SK-N-SH treated with all-trans-retinoic acid at 6 μM for 48 hours (cell line): ENCODE results near the gene ANK3.
A peak's percentile ranks its signal among the peaks of the same experiment; 100 is the strongest.

Experiments
- ATAC-seq: fragments of 200-7000 bp; cut with Tn5 transposase; 3 replicates; pipeline ENCODE4 v1.9.1; 2020; ENCODE audit warnings: mild to moderate bottlenecking, moderate library complexity
- ARNTL ChIP-seq: fragments of 450-650 bp; formaldehyde crosslinking; IDR thresholded peaks from 2 replicates; pipeline ENCODE4 v1.5.0; 2020; ENCODE audit warnings: low read depth, mild to moderate bottlenecking, moderate library complexity, borderline replicate concordance
- BACH2 ChIP-seq: fragments of 250-450 bp; sonication (Bioruptor Pico); IDR thresholded peaks from 2 replicates; pipeline ENCODE4 v1.9.0; 2021; ENCODE audit warnings: mild to moderate bottlenecking, borderline replicate concordance
- CREB5 ChIP-seq: fragments of 250-450 bp; sonication (Bioruptor Pico); IDR thresholded peaks from 2 replicates; pipeline ENCODE4 v1.5.1; 2020; ENCODE audit warnings: low read depth, mild to moderate bottlenecking, moderate library complexity
- CSDC2 ChIP-seq: fragments of 250-450 bp; sonication (Bioruptor Pico); IDR thresholded peaks from 2 replicates; pipeline ENCODE4 v1.5.0; 2020; ENCODE audit warnings: mild to moderate bottlenecking, moderate library complexity
- ESRRG ChIP-seq: fragments of 250-450 bp; sonication (Bioruptor Pico); IDR thresholded peaks from 2 replicates; pipeline ENCODE4 v1.6.1; 2021; ENCODE audit warnings: mild to moderate bottlenecking
- GLIS3 ChIP-seq: fragments of 250-450 bp; sonication (Bioruptor Pico); IDR thresholded peaks from 2 replicates; pipeline ENCODE4 v1.5.0; 2020; ENCODE audit warnings: mild to moderate bottlenecking, moderate library complexity
- ISL1 ChIP-seq: fragments of 250-450 bp; sonication (Bioruptor Pico); IDR thresholded peaks from 2 replicates; pipeline ENCODE4 v2.1.2; 2022; ENCODE audit warnings: mild to moderate bottlenecking, moderate library complexity
- OSR1 ChIP-seq: fragments of 250-450 bp; sonication (Bioruptor Pico); IDR thresholded peaks from 2 replicates; pipeline ENCODE4 v1.8.0; 2022; ENCODE audit warnings: moderate library complexity, mild to moderate bottlenecking, inconsistent platforms
- PATZ1 ChIP-seq: fragments of 250-450 bp; sonication (Bioruptor Pico); IDR thresholded peaks from 2 replicates; pipeline ENCODE4 v1.8.0; 2020; ENCODE audit warnings: mild to moderate bottlenecking, moderate library complexity, borderline replicate concordance
- POU6F1 ChIP-seq: fragments of 250-450 bp; sonication (Bioruptor Pico); IDR thresholded peaks from 2 replicates; pipeline ENCODE4 v1.8.0; 2021; ENCODE audit warnings: low read depth, mild to moderate bottlenecking, moderate library complexity, borderline replicate concordance
- PPARA ChIP-seq: fragments of 250-450 bp; sonication (Bioruptor Pico); IDR thresholded peaks from 2 replicates; pipeline ENCODE4 v1.5.0; 2020; ENCODE audit warnings: mild to moderate bottlenecking, borderline replicate concordance
- RARB ChIP-seq: fragments of 250-450 bp; sonication (Bioruptor Pico); IDR thresholded peaks from 2 replicates; pipeline ENCODE4 v1.8.0; 2021; ENCODE audit warnings: mild to moderate bottlenecking, moderate library complexity
- SNAI2 ChIP-seq: fragments of 250-450 bp; sonication (Bioruptor Pico); IDR thresholded peaks from 2 replicates; pipeline ENCODE4 v1.5.0; 2020; ENCODE audit warnings: mild to moderate bottlenecking, moderate library complexity
- TCF4 ChIP-seq: fragments of 250-450 bp; sonication (Bioruptor Pico); IDR thresholded peaks from 2 replicates; pipeline ENCODE4 v1.8.0; 2021; ENCODE audit warnings: mild to moderate bottlenecking, moderate library complexity, borderline replicate concordance
- TOX ChIP-seq: fragments of 250-450 bp; sonication (Bioruptor Pico); IDR thresholded peaks from 2 replicates; pipeline ENCODE4 v1.8.0; 2021; ENCODE audit warnings: mild to moderate bottlenecking, moderate library complexity, borderline replicate concordance
- TSHZ2 ChIP-seq: fragments of 250-450 bp; sonication (Bioruptor Pico); IDR thresholded peaks from 2 replicates; pipeline ENCODE4 v1.5.0; 2020; ENCODE audit warnings: mild to moderate bottlenecking, moderate library complexity
- ZC3H10 ChIP-seq: fragments of 250-450 bp; sonication (Bioruptor Pico); IDR thresholded peaks from 2 replicates; pipeline ENCODE4 v1.5.1; 2021; ENCODE audit warnings: mild to moderate bottlenecking, moderate library complexity
- ZFP3 ChIP-seq: fragments of 250-450 bp; sonication (Bioruptor Pico); IDR thresholded peaks from 2 replicates; pipeline ENCODE4 v1.5.0; 2020; ENCODE audit warnings: mild to moderate bottlenecking, moderate library complexity
- ZFP30 ChIP-seq: fragments of 450-650 bp; formaldehyde crosslinking; IDR thresholded peaks from 2 replicates; pipeline ENCODE4 v1.5.0; 2022; ENCODE audit warnings: mild to moderate bottlenecking, moderate library complexity
- ZNF70 ChIP-seq: fragments of 450-650 bp; formaldehyde crosslinking; IDR thresholded peaks from 2 replicates; pipeline ENCODE4 v1.5.0; 2020; ENCODE audit warnings: mild to moderate bottlenecking, moderate library complexity

Gene ANK3

GRCh38 chr10:60427148-60427547, 37.5 kb upstream of the ANK3 start:
- TF ChIP-seq ZC3H10 (CRISPR knock-in tag) = peak; percentile 65; the same call in 1 of the 2 replicates
- TF ChIP-seq OSR1 = no peak
- no peak for ATAC-seq

- ATAC-seq = peak; percentile 45
- TF ChIP-seq POU6F1 (CRISPR knock-in tag) = no peak
- TF ChIP-seq ARNTL (CRISPR knock-in tag) = no peak
- TF ChIP-seq ESRRG (CRISPR knock-in tag) = no peak
- peak; percentile 93; the same call in 1 of the 2 replicates for TF ChIP-seq TOX
- peak; percentile 85; the same call in 1 of the 2 replicates for TF ChIP-seq PATZ1 (CRISPR knock-in tag)
- TF ChIP-seq SNAI2 = no peak
- TF ChIP-seq ZNF70 (CRISPR knock-in tag) = no peak
- TF ChIP-seq BACH2 (CRISPR knock-in tag) = no peak
- TF ChIP-seq RARB (CRISPR knock-in tag) = no peak; the same call in 1 of the 2 replicates
- TF ChIP-seq GLIS3 (CRISPR knock-in tag) = no peak
- peak; percentile 60; the same call in 1 of the 2 replicates for TF ChIP-seq CREB5 (CRISPR knock-in tag)
- peak; percentile 90 for TF ChIP-seq ZC3H10 (CRISPR knock-in tag)
- peak; percentile 97 for TF ChIP-seq ISL1 (CRISPR knock-in tag)
- no peak for TF ChIP-seq ZFP30 (CRISPR knock-in tag)
- no peak for TF ChIP-seq CSDC2 (CRISPR knock-in tag)
- no peak for TF ChIP-seq OSR1
- TF ChIP-seq TSHZ2 (CRISPR knock-in tag) = no peak
- TF ChIP-seq TCF4 (CRISPR knock-in tag) = no peak
Observed at GRCh38 chr10:60426425-60426824, 36.8 kb upstream of the ANK3 start.

GRCh38 chr10:60425392-60426110, 35.9 kb upstream of the ANK3 start:
- ATAC-seq = 0 out of 3 replicates have a peak, but pooled peaks have one; percentile 10
- TF ChIP-seq ISL1 (CRISPR knock-in tag) (peak; percentile 39; the same call in 1 of the 2 replicates), PPARA (CRISPR knock-in tag) (no peak)

GRCh38 chr10:60424971-60425370, 35.3 kb upstream of the ANK3 start:
- ATAC-seq = no peak
- TF ChIP-seq TCF4 (CRISPR knock-in tag) = no peak
- no peak for TF ChIP-seq ZFP30 (CRISPR knock-in tag)
- TF ChIP-seq ARNTL (CRISPR knock-in tag) = no peak
- TF ChIP-seq TSHZ2 (CRISPR knock-in tag) = no peak
- no peak for TF ChIP-seq OSR1
- TF ChIP-seq RARB (CRISPR knock-in tag) = no peak
- TF ChIP-seq ISL1 (CRISPR knock-in tag) = no peak
- TF ChIP-seq ZFP3 (CRISPR knock-in tag) = no peak
- no peak for TF ChIP-seq BACH2 (CRISPR knock-in tag)
- TF ChIP-seq TOX = no peak
- TF ChIP-seq PPARA (CRISPR knock-in tag) = no peak
- TF ChIP-seq PATZ1 (CRISPR knock-in tag) = no peak
